ENCODE data around the gene FBXO15. TPM values are rescaled to one million over a fixed set of nuclear protein-coding genes. Genes with fewer than 3 reads are reported as not detected.

FBXO15 gene
- total RNA-seq, 2 donors from 2014 or later = 1.3 to 3.0 TPM

DNA sequence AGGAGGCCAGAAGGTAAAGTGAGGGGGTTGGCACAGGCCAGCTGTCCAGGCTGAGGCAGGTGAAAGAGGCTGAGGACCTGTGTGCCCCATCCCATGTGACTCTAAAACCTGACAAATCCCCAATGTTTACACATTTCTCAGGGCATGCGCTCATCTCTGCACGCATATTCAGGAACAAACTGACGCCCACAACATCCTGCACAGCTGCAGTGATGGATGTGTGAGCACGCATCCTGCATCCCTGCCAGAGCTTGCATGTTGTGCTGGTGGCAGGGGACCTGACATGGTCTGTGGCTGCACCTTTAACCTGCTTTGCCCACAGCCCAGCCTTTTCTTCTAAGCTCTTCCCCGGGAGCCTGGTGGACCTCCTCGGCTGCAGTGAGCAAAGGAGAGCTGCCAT is 83.1 kb downstream of the FBXO15 start:
- no peaks in the 10 kb centered on the region for H3K36me3 ChIP-seq (ENCODE audit: control insufficient read depth, insufficient read depth, low read length)
- H3K9me3 ChIP-seq (ENCODE audit: control insufficient read depth, low read length) = no peaks in the 10 kb centered on the region
- H3K4me3 ChIP-seq (ENCODE audit: low read length) = no peak overlapping the region
- no peaks in the 10 kb centered on the region for H3K4me1 ChIP-seq (ENCODE audit: control insufficient read depth, insufficient read depth, low read length)
- Mint-ChIP-seq H3K9me3 (no peaks in the 10 kb centered on the region), H3K4me1 (no peaks in the 10 kb centered on the region), H3K27ac (no peak overlapping the region), H3K36me3 (ENCODE audit: low read depth) (no peaks in the 10 kb centered on the region), H3K4me3 (no peak overlapping the region), H3K27me3 (ENCODE audit: insufficient read depth) (peaks cover 2% of the 10 kb centered on the region)
- H3K27ac ChIP-seq (ENCODE audit: low read depth, low read length) = no peak overlapping the region
- 92 to 97% methylated on average over 5 to 6 of the region's 6 CpGs for WGBS, 2 experiments (ENCODE audit: insufficient coverage in 1 of 2, insufficient read length in 1 of 2)
- TF ChIP-seq CTCF (conservative IDR thresholded peaks at IDR 0.05) = no peak
- DNase-seq = no peak
- no peak overlapping the region for H3K9ac ChIP-seq (ENCODE audit: extremely low read depth, low read length, poor library complexity, severe bottlenecking)
- no peaks in the 10 kb centered on the region for H3K27me3 ChIP-seq (ENCODE audit: control insufficient read depth, insufficient read depth, low read length, poor library complexity, severe bottlenecking)

- no peak for TF ChIP-seq CTCF (conservative IDR thresholded peaks at IDR 0.05)
- H3K4me1 Mint-ChIP-seq = no peaks in the 10 kb centered on the region
- H3K27ac Mint-ChIP-seq = no peak overlapping the region
- no peaks in the 10 kb centered on the region for H3K9me3 ChIP-seq (ENCODE audit: control insufficient read depth, low read length)
- no peak overlapping the region for H3K27ac ChIP-seq (ENCODE audit: low read depth, low read length)
- no peak for DNase-seq
- peaks cover 2% of the 10 kb centered on the region for H3K27me3 Mint-ChIP-seq (ENCODE audit: insufficient read depth)
- WGBS, 2 experiments (ENCODE audit: insufficient coverage in 1 of 2, insufficient read length in 1 of 2) = 91 to 95% methylated on average over 4 to 5 of the region's 5 CpGs
- H3K4me3 Mint-ChIP-seq = no peak overlapping the region
- no peak overlapping the region for H3K9ac ChIP-seq (ENCODE audit: extremely low read depth, low read length, poor library complexity, severe bottlenecking)
- no peaks in the 10 kb centered on the region for H3K9me3 Mint-ChIP-seq
- H3K4me3 ChIP-seq (ENCODE audit: low read length) = no peak overlapping the region
- H3K4me1 ChIP-seq (ENCODE audit: control insufficient read depth, insufficient read depth, low read length) = no peaks in the 10 kb centered on the region
- no peaks in the 10 kb centered on the region for H3K27me3 ChIP-seq (ENCODE audit: control insufficient read depth, insufficient read depth, low read length, poor library complexity, severe bottlenecking)
- no peaks in the 10 kb centered on the region for H3K36me3 Mint-ChIP-seq (ENCODE audit: low read depth)
- no peaks in the 10 kb centered on the region for H3K36me3 ChIP-seq (ENCODE audit: control insufficient read depth, insufficient read depth, low read length)
These were observed 84.1 kb downstream of the FBXO15 start for GRCh38 chr18:74063557-74063956.

GRCh38 chr18:74063023-74063422 is 84.6 kb downstream of the FBXO15 start:
- no peaks in the 10 kb centered on the region for H3K9me3 ChIP-seq (ENCODE audit: control insufficient read depth, low read length)
- H3K27ac Mint-ChIP-seq = no peak overlapping the region
- peaks cover 2% of the 10 kb centered on the region for H3K27me3 Mint-ChIP-seq (ENCODE audit: insufficient read depth)
- H3K4me3 ChIP-seq (ENCODE audit: low read length) = no peak overlapping the region
- no peak for DNase-seq
- H3K9ac ChIP-seq (ENCODE audit: extremely low read depth, low read length, poor library complexity, severe bottlenecking) = no peak overlapping the region
- H3K36me3 Mint-ChIP-seq (ENCODE audit: low read depth) = no peaks in the 10 kb centered on the region
- no peaks in the 10 kb centered on the region for H3K36me3 ChIP-seq (ENCODE audit: control insufficient read depth, insufficient read depth, low read length)
- H3K4me1 ChIP-seq (ENCODE audit: control insufficient read depth, insufficient read depth, low read length) = no peaks in the 10 kb centered on the region
- 89 to 100% methylated on average over 1 to 3 of the region's 3 CpGs for WGBS, 2 experiments (ENCODE audit: insufficient coverage in 1 of 2, insufficient read length in 1 of 2)
- no peaks in the 10 kb centered on the region for H3K4me1 Mint-ChIP-seq
- TF ChIP-seq CTCF (conservative IDR thresholded peaks at IDR 0.05) = no peak
- H3K4me3 Mint-ChIP-seq = no peak overlapping the region
- H3K27ac ChIP-seq (ENCODE audit: low read depth, low read length) = no peak overlapping the region
- H3K9me3 Mint-ChIP-seq = no peaks in the 10 kb centered on the region
- H3K27me3 ChIP-seq (ENCODE audit: control insufficient read depth, insufficient read depth, low read length, poor library complexity, severe bottlenecking) = no peaks in the 10 kb centered on the region
